K562 (cell line): ENCODE data around the gene ZFR2. TPM values are rescaled to one million over a fixed set of nuclear protein-coding genes. Genes with fewer than 3 reads are reported as not detected.

ENCODE experiments used
- ARHGAP35 ChIP-seq: fragments of 450-650 bp; IDR thresholded peaks from 2 replicates; pipeline ENCODE4 v1.6.1; 2018; ENCODE audit not compliant: partially characterized antibody
- ARID1B ChIP-seq: fragments of 450-650 bp; IDR thresholded peaks from 2 replicates; pipeline ENCODE4 v1.6.1; 2016; ENCODE audit warnings: antibody characterized with exemption, mild to moderate bottlenecking, inconsistent platforms
- ATF7 ChIP-seq: fragments of 450-650 bp; IDR thresholded peaks from 2 replicates; pipeline ENCODE4 v1.7.1; 2014; ENCODE audit warnings: mild to moderate bottlenecking, moderate library complexity
- CBX5 ChIP-seq: IDR thresholded peaks from 2 replicates; pipeline ENCODE4 v1.6.1; 2014; ENCODE audit warnings: low read depth, borderline replicate concordance
- CREBBP ChIP-seq: IDR thresholded peaks from one replicate; pipeline ENCODE4 v1.6.1; 2012; ENCODE audit warnings: low read depth, mild to moderate bottlenecking, control low read depth, inconsistent platforms, low read length
- CSDE1 ChIP-seq, 2 experiments: fragments of 450-650 bp; IDR thresholded peaks; 2 replicates each; pipeline ENCODE4 v1.6.1; 2016; ENCODE audit warnings: mild to moderate bottlenecking in 1 of 2
- FOXA1 ChIP-seq: fragments of 450-650 bp; IDR thresholded peaks from 2 replicates; pipeline ENCODE4 v1.6.1; 2016; ENCODE audit warnings: mild to moderate bottlenecking, borderline replicate concordance
- HINFP ChIP-seq: fragments of 450-650 bp; conservative IDR thresholded peaks from 2 replicates; pipeline ENCODE4 v1.6.1; 2016; ENCODE audit warnings: missing genetic modification characterization, low read depth, mild to moderate bottlenecking, control low read depth, missing compliant biosample characterization
- KDM5B ChIP-seq: fragments of 200-600 bp; sonication (generic); IDR thresholded peaks from 2 replicates; pipeline ENCODE4 v1.6.1; 2012; ENCODE audit warnings: low read depth, mild to moderate bottlenecking, moderate library complexity, low read length, control low read depth, inconsistent platforms; ENCODE audit not compliant: insufficient replicate concordance
- NCOA2 ChIP-seq, 2 experiments: fragments of 450-650 bp; IDR thresholded peaks; 2 replicates each; pipeline ENCODE4 v1.6.1; 2018; ENCODE audit warnings: mild to moderate bottlenecking in 2 of 2, moderate library complexity in 1 of 2; ENCODE audit not compliant: partially characterized antibody in 2 of 2
- NEUROD1 ChIP-seq: fragments of 150-350 bp; IDR thresholded peaks from 2 replicates; pipeline ENCODE4 v1.6.1; 2014; ENCODE audit warnings: borderline replicate concordance, low read length, low read depth; ENCODE audit not compliant: partially characterized antibody
- NUFIP1 ChIP-seq: fragments of 450-650 bp; IDR thresholded peaks from 2 replicates; pipeline ENCODE4 v1.6.1; 2018; ENCODE audit not compliant: partially characterized antibody
- OTX1 ChIP-seq: fragments of 450-650 bp; formaldehyde crosslinking; IDR thresholded peaks from 2 replicates; pipeline ENCODE4 v1.4.0; 2022; ENCODE audit warnings: mild to moderate bottlenecking
- PKNOX1 ChIP-seq: fragments of 450-650 bp; IDR thresholded peaks from 2 replicates; pipeline ENCODE4 v1.6.1; 2016
- POLR2AphosphoS2 ChIP-seq: IDR thresholded peaks from 2 replicates; pipeline ENCODE4 v1.6.1; 2012; ENCODE audit warnings: low read length, improper control_type of control experiment
- SNRNP70 ChIP-seq: fragments of 200-400 bp; formaldehyde crosslinking; optimal IDR thresholded peaks from 2 replicates; pipeline ENCODE3; 2017; ENCODE audit warnings: low read depth, low read length
- TRIM28 ChIP-seq: fragments of 450-650 bp; IDR thresholded peaks from 2 replicates; pipeline ENCODE4 v1.6.1; 2017
- XRCC5 ChIP-seq: fragments of 200-400 bp; formaldehyde crosslinking; IDR thresholded peaks from 2 replicates; pipeline ENCODE4 v1.6.1; 2017; ENCODE audit warnings: low read depth, mild to moderate bottlenecking, low read length
- YY1 ChIP-seq, 3 experiments: IDR thresholded peaks; 2 replicates each; pipeline ENCODE4 v1.6.1; 2011; ENCODE audit warnings: low read length in 2 of 3, mild to moderate bottlenecking in 2 of 3, moderate library complexity in 2 of 3, borderline replicate concordance in 1 of 3, control low read depth in 1 of 3, low read depth in 1 of 3; ENCODE audit not compliant: insufficient read depth in 3 of 3, insufficient replicate concordance in 2 of 3, control insufficient read depth in 1 of 3, insufficient read length in 1 of 3; ENCODE audit errors: extremely low read depth in 1 of 3
- ZC3H4 ChIP-seq: sonication (generic); formaldehyde crosslinking; IDR thresholded peaks from 2 replicates; pipeline ENCODE4 v1.9.0; 2021; ENCODE audit warnings: missing genetic modification reagents, borderline replicate concordance
- ZFP91 ChIP-seq: sonication (generic); formaldehyde crosslinking; IDR thresholded peaks from 2 replicates; pipeline ENCODE4 v1.8.0; 2022; ENCODE audit warnings: mild to moderate bottlenecking, missing genetic modification reagents
- ZNF146 ChIP-seq: IDR thresholded peaks from one replicate; pipeline ENCODE4 v1.6.1; 2018; ENCODE audit warnings: missing compliant biosample characterization; ENCODE audit not compliant: unreplicated experiment
- ZNF232 ChIP-seq: sonication (generic); formaldehyde crosslinking; IDR thresholded peaks from 2 replicates; pipeline ENCODE4 v1.8.0; 2022; ENCODE audit warnings: mild to moderate bottlenecking, missing genetic modification reagents
- ZNF717 ChIP-seq: fragments of 250-450 bp; sonication (Bioruptor Pico); IDR thresholded peaks from 2 replicates; pipeline ENCODE4 v1.5.0; 2021
- polyA plus RNA-seq, 8 experiments: library from polyadenylated mRNA; depleted of rRNA in 4 of 8; stranded (reverse) in 5 of 8; unstranded in 3 of 8; fragments of >200 nt; fragmentation: Nextera tagmentation in 2 of 8; fragmentation: Illumina TruSeq in 1 of 8; extraction: Ambion mirVana in 2 of 8; extraction: Trizol in 1 of 8; gene quantifications; 2 replicates each; pipeline versions ENCODE4 v1.2.1 to v1.2.3, GENCODE V29; 2011 to 2014; ENCODE audit warnings: inconsistent platforms in 1 of 8, missing spikeins in 1 of 8
- total RNA-seq, 7 experiments: library from RNA; depleted of rRNA in 6 of 7; stranded (reverse); fragments of >200 nt in 6 of 7; fragmentation: Illumina TruSeq in 2 of 7; extraction: Trizol in 2 of 7; gene quantifications; 2 replicates each; pipeline versions ENCODE4 v1.2.1 to v1.2.3, GENCODE V29; 2011 to 2021; ENCODE audit warnings: low replicate concordance in 1 of 7

The ZFR2 gene
- total and polyA plus RNA-seq, 9 of the 15 experiments (the other 6 are each of a cell fraction or from before 2014, with no cell fraction given) = 0.03 to 0.59 (median 0.07) TPM; not detected in 6

- TF ChIP-seq YY1 (IDR thresholded peaks at IDR 0.05; ENCODE audit: borderline replicate concordance in 1 of 3, control insufficient read depth in 1 of 3, extremely low read depth in 1 of 3, insufficient read depth in 3 of 3, insufficient read length in 1 of 3, insufficient replicate concordance in 2 of 3, low read depth in 1 of 3, low read length in 2 of 3) (peak in 2 of 3 experiments; percentile 81 to 86), ZNF232 (CRISPR knock-in tag) (no peak), FOXA1 (no peak), ARHGAP35 (no peak), CREBBP (no peak), SNRNP70 (no peak), OTX1 (CRISPR knock-in tag) (peak; percentile 9; the same call in 1 of the 2 replicates), NUFIP1 (no peak), POLR2AphosphoS2 (no peak), ZFP91 (CRISPR knock-in tag) (no peak), ZNF717 (CRISPR knock-in tag) (no peak), CBX5 (no peak), ARID1B (no peak; the same call in 1 of the 2 replicates), ZC3H4 (CRISPR knock-in tag) (no peak), KDM5B (peak; percentile 78), ZNF146 (CRISPR knock-in tag) (no peak), HINFP (tag) (no peak), XRCC5 (no peak), ATF7 (peak; percentile 99), CSDE1 (IDR thresholded peaks at IDR 0.05) (no peak; a peak in 1 of 4 replicates), NEUROD1 (peak; percentile 64), NCOA2 (IDR thresholded peaks at IDR 0.05; ENCODE audit: partially characterized antibody in 2 of 2) (no peak), PKNOX1 (peak; percentile 64), TRIM28 (peak; percentile 35; the same call in 1 of the 2 replicates)
Observed at GRCh38 chr19:3762501-3763459, 106.1 kb downstream of the ZFR2 start, which contains the start of gene MRPL54 (continued).
